DOHH2 (cell line): ENCODE results near the gene TBC1D22A.

Experiments used
- H3F3A ChIP-seq: fragments of 200-600 bp; sonication (generic), shearing (Covaris generic); 2 replicates; pipeline ENCODE4 v1.6.0; 2016; ENCODE audit warnings: antibody characterized with exemption, mild to moderate bottlenecking; ENCODE audit not compliant: control insufficient read depth, insufficient read depth
- H3K27ac ChIP-seq: fragments of 200-600 bp; sonication (generic); 2 replicates; pipeline ENCODE4 v1.5.1; 2014; ENCODE audit warnings: low read depth, mild to moderate bottlenecking, low read length, moderate library complexity
- H3K27me3 ChIP-seq: fragments of 200-600 bp; sonication (generic); 2 replicates; pipeline ENCODE4 v1.6.1; 2014; ENCODE audit warnings: mild to moderate bottlenecking, low read length, mixed read lengths; ENCODE audit not compliant: control insufficient read depth
- H3K36me3 ChIP-seq: fragments of 200-600 bp; sonication (generic); 2 replicates; pipeline ENCODE4 v1.6.1; 2014; ENCODE audit warnings: mild to moderate bottlenecking, low read length, moderate library complexity, mixed read lengths; ENCODE audit not compliant: control insufficient read depth
- H3K4me1 ChIP-seq: fragments of 200-600 bp; sonication (generic); 2 replicates; pipeline ENCODE4 v1.6.1; 2014; ENCODE audit warnings: mild to moderate bottlenecking, low read length, mixed read lengths; ENCODE audit not compliant: control insufficient read depth
- H3K4me2 ChIP-seq: fragments of 200-600 bp; sonication (generic); 2 replicates; pipeline ENCODE4 v1.6.0; 2014; ENCODE audit warnings: mild to moderate bottlenecking, low read length, moderate library complexity
- H3K4me3 ChIP-seq: fragments of 200-600 bp; sonication (generic); 2 replicates; pipeline ENCODE4 v1.5.1; 2014; ENCODE audit warnings: mild to moderate bottlenecking, low read length, mixed read lengths
- H3K79me2 ChIP-seq: fragments of 200-600 bp; sonication (generic); 2 replicates; pipeline ENCODE4 v1.6.1; 2014; ENCODE audit warnings: mild to moderate bottlenecking, low read length, mixed read lengths; ENCODE audit not compliant: control insufficient read depth
- H3K9me2 ChIP-seq: fragments of 200-600 bp; sonication (generic); replicated peaks from 2 replicates; pipeline ENCODE4 v1.6.1; 2014; ENCODE audit warnings: mild to moderate bottlenecking, low read length, mixed read lengths; ENCODE audit not compliant: control insufficient read depth
- H3K9me3 ChIP-seq: fragments of 200-600 bp; sonication (generic); 2 replicates; pipeline ENCODE4 v1.6.1; 2014; ENCODE audit warnings: antibody characterized with exemption, low read length, mixed read lengths; ENCODE audit not compliant: control insufficient read depth, insufficient read depth
- H4K20me1 ChIP-seq: fragments of 200-600 bp; sonication (generic); 2 replicates; pipeline ENCODE4 v1.6.0; 2014; ENCODE audit warnings: low read depth, mild to moderate bottlenecking, antibody characterized with exemption, low read length, moderate library complexity; ENCODE audit not compliant: control insufficient read depth, insufficient read depth
- EZH2phosphoT487 ChIP-seq: fragments of 200-600 bp; sonication (generic); IDR thresholded peaks from 2 replicates; pipeline ENCODE4 v1.6.1; 2017; ENCODE audit warnings: borderline replicate concordance, mild to moderate bottlenecking, antibody characterized with exemption, low read length, moderate library complexity, mixed read lengths
- TF ChIP-seq, protein P1 (sequence below): fragments of 200-600 bp; sonication (generic); IDR thresholded peaks from one replicate; pipeline ENCODE4 v1.5.1; 2014; ENCODE audit warnings: antibody characterized with exemption, mild to moderate bottlenecking, low read depth, low read length; ENCODE audit not compliant: poor library complexity, severe bottlenecking

TBC1D22A gene

DNA sequence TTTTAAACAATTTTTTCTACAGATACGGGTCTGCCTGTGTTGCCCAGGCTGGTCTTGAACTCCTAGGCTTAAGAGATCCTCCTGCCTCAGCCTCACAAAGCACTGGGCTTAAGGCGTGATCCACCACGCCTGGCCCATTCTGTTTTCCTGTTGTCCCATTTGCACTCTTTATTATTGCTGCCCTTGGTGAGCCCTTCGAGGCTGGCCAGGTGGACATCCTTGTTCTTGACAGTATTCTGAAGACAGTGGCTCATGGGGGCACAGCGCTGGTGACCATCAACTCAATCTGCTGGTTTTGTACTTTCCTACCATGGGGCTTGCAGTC is 35.6 kb downstream of the TBC1D22A start:
- Histone ChIP-seq H3K27me3 (no peaks in the 10 kb centered on the region), H3K79me2 (peaks cover 83% of the 10 kb centered on the region), H4K20me1 (peaks cover 17% of the 10 kb centered on the region; the same call in 1 of the 2 replicates), H3K9me2 (no peaks in the 10 kb centered on the region), H3K4me3 (no peak overlapping the region), H3K4me2 (no peak overlapping the region), H3F3A (no peaks in the 10 kb centered on the region; the same call in none of the 2 replicates), H3K9me3 (no peaks in the 10 kb centered on the region), H3K27ac (no peak overlapping the region), H3K36me3 (peaks cover 88% of the 10 kb centered on the region), H3K4me1 (peaks cover 24% of the 10 kb centered on the region)
- TF ChIP-seq EZH2phosphoT487, result no peak
- TF ChIP-seq, protein P1, sequence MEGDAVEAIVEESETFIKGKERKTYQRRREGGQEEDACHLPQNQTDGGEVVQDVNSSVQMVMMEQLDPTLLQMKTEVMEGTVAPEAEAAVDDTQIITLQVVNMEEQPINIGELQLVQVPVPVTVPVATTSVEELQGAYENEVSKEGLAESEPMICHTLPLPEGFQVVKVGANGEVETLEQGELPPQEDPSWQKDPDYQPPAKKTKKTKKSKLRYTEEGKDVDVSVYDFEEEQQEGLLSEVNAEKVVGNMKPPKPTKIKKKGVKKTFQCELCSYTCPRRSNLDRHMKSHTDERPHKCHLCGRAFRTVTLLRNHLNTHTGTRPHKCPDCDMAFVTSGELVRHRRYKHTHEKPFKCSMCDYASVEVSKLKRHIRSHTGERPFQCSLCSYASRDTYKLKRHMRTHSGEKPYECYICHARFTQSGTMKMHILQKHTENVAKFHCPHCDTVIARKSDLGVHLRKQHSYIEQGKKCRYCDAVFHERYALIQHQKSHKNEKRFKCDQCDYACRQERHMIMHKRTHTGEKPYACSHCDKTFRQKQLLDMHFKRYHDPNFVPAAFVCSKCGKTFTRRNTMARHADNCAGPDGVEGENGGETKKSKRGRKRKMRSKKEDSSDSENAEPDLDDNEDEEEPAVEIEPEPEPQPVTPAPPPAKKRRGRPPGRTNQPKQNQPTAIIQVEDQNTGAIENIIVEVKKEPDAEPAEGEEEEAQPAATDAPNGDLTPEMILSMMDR, result no peak

DNA sequence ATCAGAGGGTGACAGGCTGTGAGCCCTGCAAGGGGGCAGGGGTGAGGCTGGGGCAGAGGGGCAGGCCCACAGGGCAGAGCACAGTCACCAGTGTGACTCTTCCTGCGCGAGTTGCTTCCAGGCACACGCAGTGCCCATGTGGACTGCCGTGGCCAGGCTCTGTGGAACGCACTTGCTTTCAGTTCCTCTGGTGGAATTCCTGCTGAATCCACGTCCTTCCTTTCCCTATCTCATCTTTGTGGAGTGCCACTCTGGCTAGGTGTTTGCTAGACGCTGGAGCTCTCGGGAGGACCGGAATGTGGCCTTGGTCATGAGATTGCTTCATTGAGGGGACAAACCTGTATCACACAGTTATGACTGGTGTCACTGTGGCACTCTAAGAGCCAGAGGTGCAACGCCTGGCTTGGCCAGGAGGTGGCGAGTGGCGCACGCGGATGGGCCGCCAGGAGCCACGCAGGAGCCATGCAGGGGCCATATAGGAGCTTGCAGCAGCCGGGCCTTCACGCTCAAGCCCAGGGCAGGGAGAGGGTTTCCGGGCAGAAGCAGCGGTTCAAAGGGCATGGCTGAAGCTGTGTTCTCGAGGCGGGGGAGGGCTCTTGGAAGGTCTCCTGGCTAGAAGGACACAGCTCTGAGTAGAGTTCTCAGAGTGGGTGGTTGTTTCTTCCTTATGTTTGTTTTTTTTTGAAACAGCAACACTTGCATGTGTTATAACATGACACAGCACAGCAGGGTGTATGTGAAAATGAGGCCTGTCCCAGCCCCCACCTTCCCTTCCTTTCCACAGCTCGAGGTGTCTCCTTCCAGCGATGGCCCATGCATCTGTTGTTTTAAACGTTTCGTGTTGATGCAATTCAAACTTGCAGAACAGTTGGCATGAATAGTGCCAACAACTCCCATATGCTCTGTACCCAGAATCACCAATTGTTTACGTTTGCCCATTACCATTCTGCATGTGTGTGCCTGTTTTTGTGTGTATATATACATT is 36.2 kb downstream of the TBC1D22A start:
- Histone ChIP-seq H4K20me1 (peaks cover 20% of the 10 kb centered on the region), H3K36me3 (peaks cover 84% of the 10 kb centered on the region), H3K9me2 (no peaks in the 10 kb centered on the region), H3K27me3 (no peaks in the 10 kb centered on the region), H3K4me2 (0 out of 2 replicates have a peak overlapping the region, but pooled peaks have one; percentile 4), H3F3A (no peaks in the 10 kb centered on the region; the same call in none of the 2 replicates), H3K4me3 (no peak overlapping the region), H3K79me2 (peaks cover 84% of the 10 kb centered on the region), H3K9me3 (no peaks in the 10 kb centered on the region), H3K27ac (no peak overlapping the region), H3K4me1 (peaks cover 31% of the 10 kb centered on the region)
- TF ChIP-seq EZH2phosphoT487, result no peak
- TF ChIP-seq, protein P1, result peak; percentile 94

DNA sequence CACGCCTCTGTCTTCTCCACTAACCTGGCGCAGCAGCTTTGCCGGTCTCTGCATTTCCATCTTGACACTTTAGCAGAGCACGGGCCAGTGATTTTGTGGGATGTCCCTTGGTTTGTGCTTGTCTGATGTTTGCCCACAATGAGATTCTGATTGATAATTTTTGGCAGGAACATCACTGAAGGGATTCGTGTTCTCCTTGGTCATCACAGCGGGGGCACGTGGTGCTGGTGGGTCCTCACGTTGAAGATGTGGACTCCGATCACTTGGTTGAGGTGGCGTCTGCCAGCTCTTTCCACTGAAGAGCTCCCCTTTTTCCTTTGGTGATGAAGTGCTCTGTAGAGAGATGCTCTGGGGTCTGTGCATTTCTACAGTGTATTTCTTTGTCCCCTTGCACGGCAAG is 37.2 kb downstream of the TBC1D22A start:
- Histone ChIP-seq H3K4me3 (no peak overlapping the region), H3K9me2 (no peaks in the 10 kb centered on the region), H3K4me1 (peaks cover 31% of the 10 kb centered on the region), H3K9me3 (no peaks in the 10 kb centered on the region), H4K20me1 (peaks cover 28% of the 10 kb centered on the region), H3F3A (no peaks in the 10 kb centered on the region; the same call in none of the 2 replicates), H3K27ac (no peak overlapping the region), H3K79me2 (peaks cover 84% of the 10 kb centered on the region), H3K36me3 (peaks cover 84% of the 10 kb centered on the region), H3K4me2 (no peak overlapping the region), H3K27me3 (no peaks in the 10 kb centered on the region)
- TF ChIP-seq EZH2phosphoT487, result no peak
- TF ChIP-seq, protein P1, result no peak
